IPS-18c (cell line): ENCODE data around the gene DNAJC19.
A peak's percentile ranks its signal among the peaks of the same experiment; 100 is the strongest.
"Not testable (repeated sequence)": the region's sequence is repeated elsewhere in the genome, so short reads cannot be mapped to it uniquely, and the experiment has no call there.

ENCODE experiments used
- H3K4me3 ChIP-seq: 2 replicates; pipeline ENCODE4 v1.7.0; 2013; ENCODE audit warnings: low read depth, mild to moderate bottlenecking, low read length, moderate library complexity; ENCODE audit not compliant: insufficient read depth
- H3K9me3 ChIP-seq: one replicate; pipeline ENCODE4 v1.6.1; 2013; ENCODE audit warnings: mild to moderate bottlenecking, low read length, moderate library complexity; ENCODE audit not compliant: control insufficient read depth, insufficient read depth

DNAJC19 gene

GRCh38 chr3:180989291-180990163 is at the start of gene DNAJC19:
TSS of gene DNAJC19 (minus strand) at chr3:180989736. CDS start at chr3:180989602, 134 bp downstream.
- peak within 1 kb of the TSS; percentile 77 for H3K4me3 ChIP-seq
- H3K9me3 ChIP-seq = no peaks in the 10 kb centered on the region

GRCh38 chr3:181030948-181031347 is 41.4 kb upstream of the DNAJC19 start:
- Histone ChIP-seq H3K4me3 (no peak overlapping the region), H3K9me3 (peaks cover 2% of the 10 kb centered on the region)

GRCh38 chr3:181025204-181025603 is 35.7 kb upstream of the DNAJC19 start:
- H3K9me3 ChIP-seq = peaks cover 2% of the 10 kb centered on the region

GRCh38 chr3:181017690-181018089 is 28.2 kb upstream of the DNAJC19 start:
- H3K9me3 ChIP-seq = no peaks in the 10 kb centered on the region
- H3K4me3 ChIP-seq = no peak overlapping the region

More at GRCh38 chr3:181025204-181025603, 35.7 kb upstream of the DNAJC19 start:
- H3K4me3 ChIP-seq = no peak overlapping the region

- H3K9me3 ChIP-seq = no peaks in the 10 kb centered on the region
- no peak overlapping the region for H3K4me3 ChIP-seq
Measured at GRCh38 chr3:181009225-181009624, 19.7 kb upstream of the DNAJC19 start.

GRCh38 chr3:181008796-181009195 is 19.3 kb upstream of the DNAJC19 start:
- Histone ChIP-seq H3K9me3 (no peaks in the 10 kb centered on the region), H3K4me3 (no peak overlapping the region)

- Histone ChIP-seq H3K4me3 (no peak overlapping the region), H3K9me3 (peaks cover 2% of the 10 kb centered on the region)
Measured at GRCh38 chr3:181007262-181007661, 17.7 kb upstream of the DNAJC19 start.

- H3K9me3 ChIP-seq = peaks cover 2% of the 10 kb centered on the region
- no peak overlapping the region for H3K4me3 ChIP-seq
Measured at GRCh38 chr3:181006541-181006940, 17.0 kb upstream of the DNAJC19 start.

GRCh38 chr3:181003469-181003868 is 13.9 kb upstream of the DNAJC19 start:
- not testable (repeated sequence) for H3K4me3 ChIP-seq, H3K9me3 ChIP-seq

- not testable (repeated sequence) for H3K4me3 ChIP-seq, H3K9me3 ChIP-seq
Measured at GRCh38 chr3:181002331-181002730, 12.8 kb upstream of the DNAJC19 start.

- Histone ChIP-seq H3K4me3 (no peak overlapping the region), H3K9me3 (no peaks in the 10 kb centered on the region)
Measured at GRCh38 chr3:180996415-180996932, 6.9 kb upstream of the DNAJC19 start.

- no peak overlapping the region for H3K4me3 ChIP-seq
- no peaks in the 10 kb centered on the region for H3K9me3 ChIP-seq
Measured at GRCh38 chr3:180990505-180990904, 969 bp upstream of the DNAJC19 start.

GRCh38 chr3:180987344-180987743 is 2.2 kb downstream of the DNAJC19 start:
- Histone ChIP-seq H3K9me3 (no peaks in the 10 kb centered on the region), H3K4me3 (no peak overlapping the region)

GRCh38 chr3:180986366-180986765 is 3.2 kb downstream of the DNAJC19 start:
- not testable (repeated sequence) for H3K9me3 ChIP-seq, H3K4me3 ChIP-seq

- Histone ChIP-seq H3K9me3 (no peaks in the 10 kb centered on the region), H3K4me3 (no peak overlapping the region)
Measured at GRCh38 chr3:180983136-180983535, 6.4 kb downstream of the DNAJC19 start.

- no peak overlapping the region for H3K4me3 ChIP-seq
- H3K9me3 ChIP-seq = no peaks in the 10 kb centered on the region
Measured at GRCh38 chr3:180981912-180982311, 7.6 kb downstream of the DNAJC19 start.

- Histone ChIP-seq H3K4me3 (no peak overlapping the region), H3K9me3 (no peaks in the 10 kb centered on the region)
Measured at GRCh38 chr3:180980611-180981010, 8.9 kb downstream of the DNAJC19 start.

- Histone ChIP-seq H3K9me3 (no peaks in the 10 kb centered on the region), H3K4me3 (no peak overlapping the region)
Measured at GRCh38 chr3:180979961-180980360, 9.6 kb downstream of the DNAJC19 start.
